ENCODE results near the gene ZNF319. TPM values are rescaled to one million over a fixed set of nuclear protein-coding genes. Genes with fewer than 3 reads are reported as not detected.

Gene ZNF319
- total and polyA plus RNA-seq, 2 of the 13 experiments (the other 11 are each of a cell fraction or from before 2014, with no cell fraction given), result 2.4 to 3.6 TPM

DNA sequence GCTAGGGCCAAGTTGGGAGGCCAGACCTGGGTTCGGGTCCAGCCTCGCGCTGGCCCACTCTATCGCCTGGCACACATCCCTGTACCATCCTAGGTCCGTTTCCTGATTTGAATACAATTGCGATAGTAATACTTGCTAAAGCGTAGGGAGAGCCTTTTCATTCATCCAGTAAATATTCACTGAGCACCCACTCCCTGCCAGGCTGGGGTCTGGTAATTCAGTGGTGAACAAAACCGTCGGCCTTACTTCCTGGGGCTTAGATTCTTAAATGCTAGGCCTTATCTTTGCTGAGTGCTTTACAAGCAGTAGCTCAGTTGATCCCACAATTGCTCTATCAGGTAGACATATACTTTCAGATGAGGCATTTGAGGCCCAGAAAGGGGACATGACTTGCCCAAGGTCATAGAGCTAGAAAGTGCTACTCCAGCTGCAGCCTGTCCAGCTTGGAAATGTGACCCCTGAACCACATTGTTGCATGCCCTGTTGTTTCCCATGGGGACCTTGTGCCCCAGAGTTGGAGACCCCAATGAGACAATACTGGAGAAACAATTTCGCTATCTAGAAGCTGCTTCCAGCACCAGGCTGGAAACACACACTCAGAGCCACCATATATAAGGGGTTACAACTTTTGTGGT is 1.4 kb upstream of the ZNF319 start:
- Histone ChIP-seq H3K9me3 (ENCODE audit: low read length) (peaks cover 8% of the 10 kb centered on the region), H3K4me1 (ENCODE audit: insufficient read depth, low read length) (peaks cover 34% of the 10 kb centered on the region), H3K4me2 (ENCODE audit: low read depth, low read length) (peak overlapping the region; percentile 94), H2AFZ (ENCODE audit: low read length) (no peak overlapping the region), H4K20me1 (ENCODE audit: insufficient read depth, low read length) (no peaks in the 10 kb centered on the region), H3K4me3 (replicated peaks in 1 of 3; ENCODE audit: insufficient read depth in 1 of 3, low read depth in 2 of 3, low read length in 3 of 3) (peak overlapping the region; percentile 85 to 98 (median 93)), H3K27ac (ENCODE audit: extremely low read length, insufficient read depth, low read length) (peak overlapping the region; percentile 34), H3K9ac (ENCODE audit: insufficient read depth, low read depth, low read length) (peak overlapping the region; percentile 76), H3K27me3 (ENCODE audit: control insufficient read depth in 1 of 2, insufficient read depth in 2 of 2, low read length in 2 of 2) (no peaks in the 10 kb centered on the region; a peak in 1 of 5 replicates), H3K36me3 (replicated peaks in 1 of 2; ENCODE audit: control insufficient read depth in 1 of 2, insufficient read depth in 2 of 2, low read length in 2 of 2) (peaks cover 6 to 30% of the 10 kb centered on the region in 2 experiments; a peak in 4 of 5 replicates), H3K79me2 (ENCODE audit: insufficient read depth, low read length) (peaks cover 9% of the 10 kb centered on the region)
- FAIRE-seq, result peak; percentile 23
- WGBS (ENCODE audit: low lambda C conversion rate), result 43% methylated on average over 5 of the region's 10 CpGs
- no TSS peak for BruUV-seq (replicated peaks)
- ChIA-PET POLR2A (interaction anchor here (0.6 to 4.1 kb wide), 13 partner anchors 10 to 267 kb away, joined by 3 to 24 read pairs (median 4); partner anchors contain the start of genes CFAP20 and KATNB1), CTCF (ENCODE audit: low intra/inter-chr PET ratio, low total read pairs) (interaction anchor here (1.3 kb wide), 1 partner anchor 102 kb away, joined by 7 read pairs; no protein-coding TSS in a partner anchor)
- intact Hi-C loops (cut with micrococcal nuclease; ENCODE audit: unreplicated experiment), result loop anchor here (1.0 to 10.0 kb wide), 4 partner anchors 101 to 267 kb away; partner anchors contain the start of gene KATNB1
- DNase-seq (ENCODE audit: low spot score), result peak; percentile 42
- ATAC-seq, result no peak
- in situ Hi-C loops (cut with HindIII; ENCODE audit: extremely low pct_ligation_motif_present, low pct_unique_long_range_greater_than_20kb), result loop anchor here (5.0 kb wide), 2 partner anchors 105 to 245 kb away; no protein-coding TSS in a partner anchor
- TF ChIP-seq RAD51 (IDR thresholded peaks at IDR 0.05; ENCODE audit: borderline replicate concordance) (no peak), NR2C2 (CRISPR knock-in tag; IDR thresholded peaks at IDR 0.05; ENCODE audit: borderline replicate concordance) (no peak), ZC3H13 (CRISPR knock-in tag; IDR thresholded peaks at IDR 0.05) (peak; percentile 53; the same call in 1 of the 2 replicates), SAP130 (CRISPR knock-in tag; IDR thresholded peaks at IDR 0.05; ENCODE audit: low read depth) (no peak), CHD2 (IDR thresholded peaks at IDR 0.05; ENCODE audit: low read depth, low read length) (no peak), ZNF891 (CRISPR knock-in tag; IDR thresholded peaks at IDR 0.05) (no peak), ZC3H4 (CRISPR knock-in tag; IDR thresholded peaks at IDR 0.05; ENCODE audit: borderline replicate concordance) (no peak), ZNF839 (CRISPR knock-in tag; IDR thresholded peaks at IDR 0.05; ENCODE audit: borderline replicate concordance) (no peak), ZNF3 (CRISPR knock-in tag; IDR thresholded peaks at IDR 0.05) (no peak), BCL6 (CRISPR knock-in tag; IDR thresholded peaks at IDR 0.05) (0 out of 2 replicates have a peak, but pooled peaks have one; percentile 22), ISX (CRISPR knock-in tag; conservative IDR thresholded peaks at IDR 0.05) (no peak)
- TF ChIP-seq, protein P1, sequence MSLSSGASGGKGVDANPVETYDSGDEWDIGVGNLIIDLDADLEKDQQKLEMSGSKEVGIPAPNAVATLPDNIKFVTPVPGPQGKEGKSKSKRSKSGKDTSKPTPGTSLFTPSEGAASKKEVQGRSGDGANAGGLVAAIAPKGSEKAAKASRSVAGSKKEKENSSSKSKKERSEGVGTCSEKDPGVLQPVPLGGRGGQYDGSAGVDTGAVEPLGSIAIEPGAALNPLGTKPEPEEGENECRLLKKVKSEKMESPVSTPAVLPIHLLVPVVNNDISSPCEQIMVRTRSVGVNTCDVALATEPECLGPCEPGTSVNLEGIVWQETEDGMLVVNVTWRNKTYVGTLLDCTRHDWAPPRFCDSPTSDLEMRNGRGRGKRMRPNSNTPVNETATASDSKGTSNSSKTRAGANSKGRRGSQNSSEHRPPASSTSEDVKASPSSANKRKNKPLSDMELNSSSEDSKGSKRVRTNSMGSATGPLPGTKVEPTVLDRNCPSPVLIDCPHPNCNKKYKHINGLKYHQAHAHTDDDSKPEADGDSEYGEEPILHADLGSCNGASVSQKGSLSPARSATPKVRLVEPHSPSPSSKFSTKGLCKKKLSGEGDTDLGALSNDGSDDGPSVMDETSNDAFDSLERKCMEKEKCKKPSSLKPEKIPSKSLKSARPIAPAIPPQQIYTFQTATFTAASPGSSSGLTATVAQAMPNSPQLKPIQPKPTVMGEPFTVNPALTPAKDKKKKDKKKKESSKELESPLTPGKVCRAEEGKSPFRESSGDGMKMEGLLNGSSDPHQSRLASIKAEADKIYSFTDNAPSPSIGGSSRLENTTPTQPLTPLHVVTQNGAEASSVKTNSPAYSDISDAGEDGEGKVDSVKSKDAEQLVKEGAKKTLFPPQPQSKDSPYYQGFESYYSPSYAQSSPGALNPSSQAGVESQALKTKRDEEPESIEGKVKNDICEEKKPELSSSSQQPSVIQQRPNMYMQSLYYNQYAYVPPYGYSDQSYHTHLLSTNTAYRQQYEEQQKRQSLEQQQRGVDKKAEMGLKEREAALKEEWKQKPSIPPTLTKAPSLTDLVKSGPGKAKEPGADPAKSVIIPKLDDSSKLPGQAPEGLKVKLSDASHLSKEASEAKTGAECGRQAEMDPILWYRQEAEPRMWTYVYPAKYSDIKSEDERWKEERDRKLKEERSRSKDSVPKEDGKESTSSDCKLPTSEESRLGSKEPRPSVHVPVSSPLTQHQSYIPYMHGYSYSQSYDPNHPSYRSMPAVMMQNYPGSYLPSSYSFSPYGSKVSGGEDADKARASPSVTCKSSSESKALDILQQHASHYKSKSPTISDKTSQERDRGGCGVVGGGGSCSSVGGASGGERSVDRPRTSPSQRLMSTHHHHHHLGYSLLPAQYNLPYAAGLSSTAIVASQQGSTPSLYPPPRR (CRISPR knock-in tag; IDR thresholded peaks at IDR 0.05; ENCODE audit: borderline replicate concordance), result 0 out of 2 replicates have a peak, but pooled peaks have one; percentile 3
- TF ChIP-seq, protein P2, sequence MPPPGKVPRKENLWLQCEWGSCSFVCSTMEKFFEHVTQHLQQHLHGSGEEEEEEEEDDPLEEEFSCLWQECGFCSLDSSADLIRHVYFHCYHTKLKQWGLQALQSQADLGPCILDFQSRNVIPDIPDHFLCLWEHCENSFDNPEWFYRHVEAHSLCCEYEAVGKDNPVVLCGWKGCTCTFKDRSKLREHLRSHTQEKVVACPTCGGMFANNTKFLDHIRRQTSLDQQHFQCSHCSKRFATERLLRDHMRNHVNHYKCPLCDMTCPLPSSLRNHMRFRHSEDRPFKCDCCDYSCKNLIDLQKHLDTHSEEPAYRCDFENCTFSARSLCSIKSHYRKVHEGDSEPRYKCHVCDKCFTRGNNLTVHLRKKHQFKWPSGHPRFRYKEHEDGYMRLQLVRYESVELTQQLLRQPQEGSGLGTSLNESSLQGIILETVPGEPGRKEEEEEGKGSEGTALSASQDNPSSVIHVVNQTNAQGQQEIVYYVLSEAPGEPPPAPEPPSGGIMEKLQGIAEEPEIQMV (CRISPR knock-in tag; IDR thresholded peaks at IDR 0.05; ENCODE audit: low read depth), result no peak
- TF ChIP-seq, protein P3, sequence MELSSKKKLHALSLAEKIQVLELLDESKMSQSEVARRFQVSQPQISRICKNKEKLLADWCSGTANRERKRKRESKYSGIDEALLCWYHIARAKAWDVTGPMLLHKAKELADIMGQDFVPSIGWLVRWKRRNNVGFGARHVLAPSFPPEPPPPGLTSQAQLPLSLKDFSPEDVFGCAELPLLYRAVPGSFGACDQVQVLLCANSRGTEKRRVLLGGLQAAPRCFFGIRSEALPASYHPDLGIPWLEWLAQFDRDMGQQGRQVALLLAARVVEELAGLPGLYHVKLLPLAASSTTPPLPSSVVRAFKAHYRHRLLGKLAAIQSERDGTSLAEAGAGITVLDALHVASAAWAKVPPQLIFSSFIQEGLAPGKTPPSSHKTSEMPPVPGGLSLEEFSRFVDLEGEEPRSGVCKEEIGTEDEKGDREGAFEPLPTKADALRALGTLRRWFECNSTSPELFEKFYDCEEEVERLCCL (CRISPR knock-in tag; IDR thresholded peaks at IDR 0.05; ENCODE audit: borderline replicate concordance), result peak; percentile 44; the same call in 1 of the 2 replicates
- TF ChIP-seq, protein P4, sequence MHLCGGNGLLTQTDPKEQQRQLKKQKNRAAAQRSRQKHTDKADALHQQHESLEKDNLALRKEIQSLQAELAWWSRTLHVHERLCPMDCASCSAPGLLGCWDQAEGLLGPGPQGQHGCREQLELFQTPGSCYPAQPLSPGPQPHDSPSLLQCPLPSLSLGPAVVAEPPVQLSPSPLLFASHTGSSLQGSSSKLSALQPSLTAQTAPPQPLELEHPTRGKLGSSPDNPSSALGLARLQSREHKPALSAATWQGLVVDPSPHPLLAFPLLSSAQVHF (CRISPR knock-in tag; IDR thresholded peaks at IDR 0.05), result 0 out of 2 replicates have a peak, but pooled peaks have one; percentile 31
